ENCODE results near the gene AUTS2. TPM values are rescaled to one million over a fixed set of nuclear protein-coding genes. Genes with fewer than 3 reads are reported as not detected.

Gene AUTS2
- total and polyA plus RNA-seq, 2 experiments from 2014 or later: 32.0 to 91.0 TPM

GRCh38 chr7:70092314-70093204, 494.3 kb downstream of the AUTS2 start:
- H3K36me3 Mint-ChIP-seq (ENCODE audit: low read depth): no peaks in the 10 kb centered on the region
- Histone ChIP-seq H3K9me2 (ENCODE audit: insufficient read depth) (no peaks in the 10 kb centered on the region), H3F3A (replicated peaks; ENCODE audit: low read depth) (no peaks in the 10 kb centered on the region), H3K4me1 (ENCODE audit: insufficient read depth) (peaks cover 16% of the 10 kb centered on the region), H2AFZ (no peak overlapping the region), H3K79me2 (replicated peaks; ENCODE audit: insufficient read depth) (no peaks in the 10 kb centered on the region), H3K4me3 (no peak overlapping the region), H3K27ac (ENCODE audit: low read depth) (no peak overlapping the region), H3K4me2 (no peak overlapping the region), H3K27me3 (ENCODE audit: insufficient read depth) (no peaks in the 10 kb centered on the region), H4K20me1 (replicated peaks; ENCODE audit: insufficient read depth) (no peaks in the 10 kb centered on the region), H3K36me3 (ENCODE audit: insufficient read depth) (no peaks in the 10 kb centered on the region; the same call in 1 of the 2 replicates)
- no peak overlapping the region for H3K27ac Mint-ChIP-seq
- ATAC-seq (no peak), DNase-seq (ENCODE audit: low spot score) (no peak)
- peaks cover 4% of the 10 kb centered on the region for H3K27me3 Mint-ChIP-seq (ENCODE audit: insufficient read depth, low read depth, poor library complexity)
- H3K9me3 Mint-ChIP-seq: 0 out of 3 replicates have a peak, but pooled peaks cover under 1% of the 10 kb centered on the region
- peaks cover 18% of the 10 kb centered on the region for H3K4me1 Mint-ChIP-seq
- H3K4me3 Mint-ChIP-seq: no peak overlapping the region
- TF ChIP-seq REST (IDR thresholded peaks at IDR 0.05; ENCODE audit: unreplicated experiment) (no peak), EZH2phosphoT487 (IDR thresholded peaks at IDR 0.05; ENCODE audit: unreplicated experiment) (no peak), CREB1 (CRISPR knock-in tag; IDR thresholded peaks at IDR 0.05; ENCODE audit: low read depth) (no peak), ETS1 (IDR thresholded peaks at IDR 0.05) (no peak), POLR2AphosphoS5 (IDR thresholded peaks at IDR 0.05; ENCODE audit: low read depth) (no peak), ZNF331 (CRISPR knock-in tag; IDR thresholded peaks at IDR 0.05; ENCODE audit: low read depth) (no peak), STAT1 (IDR thresholded peaks at IDR 0.05; ENCODE audit: unreplicated experiment) (no peak), EZH2 (IDR thresholded peaks at IDR 0.05; ENCODE audit: low read depth, unreplicated experiment) (no peak), CTCF (conservative IDR thresholded peaks at IDR 0.05; ENCODE audit: low read depth in 2 of 2) (no peak), ZNF462 (CRISPR knock-in tag; IDR thresholded peaks at IDR 0.05) (no peak), NANOG (IDR thresholded peaks at IDR 0.05; ENCODE audit: borderline replicate concordance) (no peak), JUNB (IDR thresholded peaks at IDR 0.05; ENCODE audit: unreplicated experiment) (no peak), ZNF114 (CRISPR knock-in tag; IDR thresholded peaks at IDR 0.05) (no peak)

Data from GM23338 (cell line).